NOMO-1 treated with dmso at 0.1 percent for 144 hours (cell line): ENCODE data around the gene KLHDC10.
"Not testable (repeated sequence)": the region's sequence is repeated elsewhere in the genome, so short reads cannot be mapped to it uniquely, and the experiment has no call there.

Experiments used
- DNase-seq: peaks from one replicate; lab custom pipeline; 2025; ENCODE audit not compliant: unreplicated experiment; lab: John Stamatoyannopoulos, UW

KLHDC10 gene

DNA sequence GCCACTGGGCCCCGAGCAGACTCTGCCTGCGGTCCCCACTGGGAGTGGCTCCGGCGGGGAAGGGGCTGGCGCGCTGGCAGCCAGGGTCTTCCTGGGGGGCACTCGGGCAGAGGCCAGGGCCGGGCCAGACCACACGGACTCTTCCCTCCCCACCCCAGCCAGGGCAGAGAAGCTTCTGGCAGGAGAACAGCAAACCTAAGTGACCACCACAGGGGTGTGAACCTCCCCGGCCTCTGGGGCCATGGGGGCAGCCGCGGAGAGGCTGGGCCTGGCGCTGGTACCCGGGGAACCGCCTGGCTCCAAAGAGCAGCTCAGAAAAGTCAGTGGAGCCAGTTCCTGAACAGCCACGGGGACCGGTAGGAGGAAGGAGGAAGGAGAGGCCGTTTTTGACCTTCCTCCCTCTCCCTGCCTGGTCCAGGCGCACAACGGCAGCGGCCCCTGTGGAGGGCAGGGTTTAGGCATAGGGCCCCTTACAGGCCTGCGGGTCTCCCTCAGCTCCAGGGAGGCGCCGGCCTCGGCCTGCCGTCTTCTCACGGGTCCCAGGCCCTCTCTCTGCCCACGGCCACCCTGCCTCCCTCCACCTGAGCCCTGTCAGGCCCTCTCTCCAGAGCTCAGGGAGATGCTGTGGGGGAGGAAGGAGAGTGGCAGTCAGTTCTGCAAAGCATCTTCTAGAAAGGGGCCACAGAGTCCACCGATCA lies 83.0 kb downstream of the KLHDC10 start:
- no peak for DNase-seq

DNA sequence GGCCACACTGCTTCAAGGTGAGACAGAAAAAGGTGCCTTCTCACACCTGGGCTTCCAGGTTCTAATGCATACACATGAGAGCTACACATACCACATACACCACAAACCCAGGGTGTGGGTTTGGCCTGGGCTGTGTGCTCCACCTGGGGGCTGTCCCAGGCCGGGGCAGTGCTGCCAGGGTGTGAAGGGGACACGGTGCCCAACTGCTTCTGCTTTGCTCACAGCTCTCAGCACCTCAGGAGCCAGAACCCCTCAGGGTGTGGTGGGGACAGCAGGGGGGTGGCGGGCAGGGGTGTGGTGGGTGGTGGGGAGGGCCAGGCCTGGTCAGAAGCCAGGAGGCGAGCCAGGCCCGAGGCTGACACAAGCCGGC lies 83.8 kb downstream of the KLHDC10 start:
- no peak for DNase-seq

DNA sequence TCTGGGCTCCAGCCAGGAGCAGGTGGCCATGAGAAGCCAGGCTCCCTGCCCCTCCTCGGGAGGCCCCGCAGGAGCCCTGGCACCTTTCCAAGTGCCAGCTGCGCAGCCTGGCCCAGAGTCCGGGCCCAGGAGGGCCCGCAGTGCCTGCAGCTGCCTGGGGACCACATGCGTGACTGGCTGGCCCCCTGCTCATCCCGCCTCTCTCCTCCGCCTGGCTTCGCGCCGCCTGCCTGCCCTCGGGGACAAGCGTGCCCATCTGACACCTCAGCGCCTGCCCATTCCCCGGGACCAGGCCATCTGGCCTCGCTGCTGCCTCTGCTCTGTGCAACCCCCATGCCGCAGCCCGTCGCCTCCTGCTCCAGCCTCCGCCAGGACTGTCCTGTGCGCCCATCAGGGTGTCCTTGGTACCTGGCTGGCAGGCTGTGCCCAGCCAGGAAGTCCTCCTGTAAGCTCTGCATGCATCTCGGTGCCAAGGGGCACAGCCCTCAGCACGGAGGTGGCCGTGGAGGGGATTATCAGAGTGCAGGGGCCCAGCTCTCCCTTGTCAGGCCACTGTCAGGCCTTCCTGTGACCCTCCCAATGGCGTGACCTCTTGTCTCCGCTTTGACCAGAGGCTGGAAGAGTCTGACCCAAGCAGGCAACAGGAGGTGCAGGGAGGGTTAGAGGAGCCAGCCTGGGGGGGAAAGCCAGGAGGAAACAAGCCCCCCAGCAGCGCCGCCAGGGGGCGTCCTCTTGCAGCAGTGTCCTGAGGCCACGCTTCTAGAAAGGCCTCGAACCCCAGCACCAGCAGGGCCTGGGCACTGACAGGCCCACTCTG lies 84.4 kb downstream of the KLHDC10 start:
- DNase-seq = no peak

DNA sequence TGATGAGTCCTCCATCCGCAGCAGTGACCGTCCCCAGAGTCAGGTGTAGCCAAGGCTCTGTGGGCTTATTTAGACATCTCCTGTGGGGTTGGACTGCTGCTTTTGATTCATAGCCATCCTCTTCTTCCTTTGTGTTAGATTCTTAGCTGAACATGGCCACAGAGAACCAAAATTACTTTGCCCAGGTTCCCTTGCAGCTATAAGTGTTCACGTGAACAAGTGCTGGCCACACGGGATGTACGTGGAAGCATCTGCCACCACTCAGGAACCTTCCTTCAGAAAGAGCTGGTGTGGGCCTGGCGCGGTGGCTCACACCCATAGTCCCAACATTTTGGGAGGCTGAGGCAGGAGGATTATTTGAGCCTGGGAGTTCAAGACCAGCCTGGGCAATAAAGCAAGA lies 85.8 kb downstream of the KLHDC10 start:
- DNase-seq = no peak

DNA sequence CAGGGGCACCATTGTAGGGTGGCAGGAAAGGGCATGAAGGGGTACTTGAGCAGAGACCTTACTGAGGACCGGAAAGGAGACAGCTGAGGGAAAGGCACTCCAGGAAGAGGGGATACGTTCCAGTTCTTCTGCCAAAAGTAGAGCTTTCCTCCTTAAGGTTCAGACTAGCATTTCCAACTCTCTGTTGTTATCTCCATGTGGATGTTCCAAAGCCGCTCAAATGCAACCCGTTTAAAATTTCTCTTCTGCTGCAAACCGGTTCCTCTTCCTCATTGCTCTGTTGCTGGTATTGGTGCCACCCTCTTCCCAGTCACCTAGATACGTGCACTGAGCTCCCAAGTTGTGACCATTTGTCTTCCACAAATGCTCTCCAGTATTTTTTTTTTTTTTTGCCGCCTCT lies 87.4 kb downstream of the KLHDC10 start:
- no peak for DNase-seq

DNA sequence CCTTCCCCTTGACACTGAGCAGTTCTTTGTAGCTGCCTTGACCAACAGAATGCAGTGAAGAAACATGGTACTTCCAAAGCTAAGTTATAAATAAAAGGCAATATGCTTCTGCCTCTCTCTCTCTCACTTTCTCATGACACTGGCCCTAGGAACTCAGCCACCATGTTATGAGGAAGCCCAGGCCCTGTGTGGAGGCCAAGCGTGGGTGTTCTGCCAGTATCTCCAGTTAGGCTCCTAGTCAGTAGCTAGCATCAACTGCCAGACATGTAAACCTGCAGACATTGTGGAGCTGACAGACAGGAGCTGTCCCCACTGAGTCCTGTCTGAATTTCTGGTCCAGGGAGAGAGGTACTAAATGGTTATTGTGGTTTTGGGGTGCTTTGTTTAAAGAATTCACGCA lies 89.7 kb downstream of the KLHDC10 start:
- no peak for DNase-seq

DNA sequence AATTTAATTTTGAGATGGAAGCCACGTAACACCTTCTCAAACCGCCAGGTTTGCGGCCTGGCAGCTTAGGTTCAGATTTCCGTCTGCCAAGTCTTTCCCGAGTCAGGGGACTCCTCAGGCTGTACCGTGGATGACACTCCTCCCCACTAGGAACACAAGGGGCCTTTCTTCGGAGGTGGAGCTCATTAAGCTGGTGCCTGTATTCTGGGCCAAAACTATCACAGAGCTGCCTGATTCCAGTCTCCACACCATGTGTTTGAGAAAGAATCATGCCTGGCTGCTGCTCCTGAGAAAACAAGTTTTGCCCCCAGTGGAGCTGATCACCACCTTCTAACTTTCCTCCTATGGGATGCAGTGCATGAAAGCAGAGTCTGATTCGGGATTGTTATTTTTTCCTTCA lies 90.1 kb downstream of the KLHDC10 start:
- no peak for DNase-seq

DNA sequence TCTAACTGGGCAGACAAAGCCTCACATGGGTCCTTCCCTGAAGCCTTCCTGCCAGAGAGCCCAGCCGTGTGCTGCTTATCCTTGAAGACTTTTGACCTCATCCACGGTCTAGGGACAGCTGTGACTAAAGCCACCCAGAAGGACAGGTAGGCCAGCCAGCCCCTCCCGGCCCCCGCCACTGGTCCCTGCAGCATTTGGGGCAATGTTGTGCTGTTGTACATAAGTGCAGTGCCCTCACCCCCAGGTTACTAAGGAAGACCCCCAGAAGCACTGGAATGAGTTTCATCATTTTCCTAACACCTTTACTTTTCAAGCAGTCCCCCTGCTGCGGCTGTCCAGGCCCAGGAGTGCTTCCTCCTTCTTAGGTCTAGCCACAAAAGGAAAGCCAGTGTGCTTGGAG lies 91.9 kb downstream of the KLHDC10 start:
- DNase-seq = no peak

DNA sequence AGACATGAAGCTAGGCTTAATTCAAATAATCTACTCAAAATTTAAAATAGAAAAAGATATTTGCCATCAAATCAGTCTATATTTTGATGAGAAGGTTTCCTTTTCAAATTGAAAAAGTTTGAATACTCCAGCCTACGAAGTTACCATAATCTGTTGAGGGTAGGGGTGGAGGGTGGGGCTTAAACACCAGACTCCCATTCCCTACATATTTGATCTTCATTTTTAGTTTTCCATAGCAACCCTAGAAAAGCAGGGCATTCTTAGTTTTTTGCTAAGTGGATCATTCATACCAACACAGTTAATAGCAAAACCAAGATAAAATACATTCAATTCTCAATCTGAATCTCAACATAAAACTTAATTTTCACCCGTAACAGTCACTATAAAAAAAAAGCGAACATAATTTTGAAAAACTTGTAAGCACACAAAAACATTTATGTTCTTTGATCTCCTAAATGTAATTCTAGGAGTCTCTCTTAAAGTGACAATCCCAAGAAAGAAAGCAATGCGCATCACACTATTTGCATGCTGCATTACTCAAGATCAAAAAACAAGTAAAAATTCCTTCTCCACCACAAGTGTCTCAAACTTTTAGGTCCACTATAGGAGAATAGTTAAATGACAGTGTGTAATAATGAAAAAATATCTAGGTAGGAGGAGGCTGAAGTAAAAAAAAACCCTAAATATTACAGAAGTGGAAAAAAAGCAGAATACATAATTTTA lies 104.1 kb downstream of the KLHDC10 start:
- DNase-seq = no peak

DNA sequence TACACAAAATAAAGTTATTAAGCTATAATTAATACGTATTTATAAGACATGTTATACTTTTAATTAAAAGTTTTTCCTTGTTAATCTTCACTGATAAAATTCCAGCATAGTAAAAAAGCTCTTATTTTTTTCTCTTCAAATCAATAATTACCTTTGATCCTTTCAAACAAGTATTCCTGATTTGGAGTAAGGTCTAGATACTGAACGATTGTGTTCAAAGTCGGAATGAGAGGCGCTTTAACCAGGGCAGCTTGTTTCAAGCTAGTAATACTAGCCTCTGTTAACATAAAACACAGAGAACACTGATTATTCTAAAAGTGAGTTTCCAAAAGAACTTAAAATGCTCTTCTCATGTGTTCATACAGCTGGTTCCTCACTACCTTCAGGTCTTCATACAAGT lies 107.9 kb downstream of the KLHDC10 start:
- no peak for DNase-seq

DNA sequence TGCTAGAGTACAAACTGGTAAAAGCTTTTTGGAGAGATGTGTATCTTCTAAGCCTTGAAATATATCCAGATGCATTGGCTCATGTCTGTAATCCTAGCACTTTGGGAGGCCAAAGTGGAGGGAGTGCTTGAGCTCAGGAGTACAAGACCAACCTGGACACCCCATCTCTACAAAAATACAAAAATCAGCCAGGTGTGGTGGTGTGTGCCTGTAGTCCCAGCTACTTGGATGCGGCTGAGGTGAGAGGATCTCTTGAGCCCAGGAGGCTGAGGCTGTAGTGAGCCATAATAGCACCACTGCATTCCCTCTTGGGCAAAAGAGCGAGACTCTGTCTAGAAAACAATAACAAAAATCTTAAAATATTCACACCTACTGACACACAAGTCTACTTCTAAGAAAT lies 109.3 kb downstream of the KLHDC10 start:
- DNase-seq = no peak

DNA sequence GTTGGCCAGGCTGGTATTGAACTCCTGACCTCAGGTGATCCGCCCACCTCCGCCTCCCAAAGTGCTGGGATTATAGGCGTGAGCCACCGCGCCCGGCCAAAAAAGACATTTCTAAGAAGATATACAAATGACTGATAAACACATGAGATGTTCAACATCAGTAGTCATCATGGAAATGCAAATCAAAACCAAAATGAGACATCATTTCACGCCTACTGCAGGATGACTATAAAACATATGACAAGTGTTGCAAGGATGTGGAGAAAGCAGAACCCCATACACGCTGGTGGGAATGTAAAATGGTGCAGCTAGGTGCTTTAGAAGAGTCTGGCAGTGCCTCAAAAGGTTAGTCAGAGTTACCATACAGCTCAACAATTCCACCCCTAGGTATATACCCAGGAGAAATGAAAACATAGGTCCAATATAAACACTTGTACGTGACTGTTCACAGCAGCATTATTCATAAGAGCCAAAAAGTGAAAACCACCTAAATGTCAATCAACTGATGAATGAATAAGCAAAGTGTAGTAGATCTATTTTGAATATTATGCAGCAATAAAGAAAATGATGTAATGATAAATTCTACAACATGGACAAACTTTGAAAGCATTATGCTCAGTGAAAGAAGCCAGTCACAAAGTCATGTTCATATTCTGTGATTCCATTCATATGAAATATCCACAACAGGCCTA lies 110.4 kb downstream of the KLHDC10 start:
- no peak for DNase-seq

DNA sequence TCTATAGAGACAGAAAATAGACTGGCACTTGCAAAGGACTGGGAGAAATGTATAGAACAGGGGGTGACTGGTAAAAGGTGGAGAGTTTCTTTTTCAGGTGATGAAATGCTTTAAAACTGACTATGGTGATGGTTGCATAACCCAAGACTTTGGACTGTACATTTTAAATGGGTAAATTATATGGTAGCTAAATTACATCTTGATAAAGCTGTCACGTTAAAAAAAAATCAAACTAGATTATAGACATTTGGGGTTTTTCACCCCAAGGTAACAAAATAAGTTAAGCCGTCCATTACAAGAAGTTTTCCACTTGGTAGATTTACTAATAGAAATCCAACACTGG lies 110.9 kb downstream of the KLHDC10 start:
- DNase-seq = no peak

DNA sequence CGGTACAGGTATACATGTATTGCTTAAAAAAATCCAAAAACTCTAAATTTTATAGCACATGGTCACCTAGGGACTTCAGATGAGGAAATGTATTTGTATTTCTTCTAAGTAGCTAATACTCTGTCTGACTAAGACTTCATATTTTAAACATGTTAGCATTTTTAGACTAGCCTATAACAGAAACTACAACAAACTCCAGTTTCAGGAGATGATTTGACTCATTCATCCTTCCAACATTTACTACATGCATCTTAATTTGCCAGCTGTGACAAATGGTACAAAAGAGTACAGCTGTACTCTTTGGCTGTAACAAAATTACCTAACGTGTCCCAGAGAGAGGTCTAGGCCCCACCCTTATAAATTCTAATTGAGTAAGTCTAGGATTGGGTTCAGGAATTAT lies 112.7 kb downstream of the KLHDC10 start:
- no peak for DNase-seq

DNA sequence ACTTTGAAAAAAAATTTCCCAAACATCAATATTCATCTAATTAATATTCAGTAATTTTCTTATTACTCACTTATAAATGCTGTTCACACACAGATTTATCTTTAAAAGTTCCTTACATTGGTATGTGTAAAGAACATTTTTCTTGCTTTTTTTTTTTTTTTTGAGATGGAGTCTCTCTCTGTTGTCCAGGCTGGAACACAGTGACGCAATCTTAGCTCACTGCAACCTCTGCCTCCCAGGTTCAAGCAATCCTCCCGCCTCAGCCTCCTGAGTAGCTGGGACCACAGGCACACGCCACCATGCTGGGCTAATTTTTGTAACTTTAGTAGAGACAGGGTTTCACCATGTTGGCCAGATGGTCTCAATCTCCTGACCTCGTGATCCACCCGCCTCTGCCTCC lies 114.0 kb downstream of the KLHDC10 start:
- DNase-seq = not testable (repeated sequence)
